Endothelial cell of umbilical vein (primary cell): Measurements from ENCODE around the gene FAM83F. TPM values are rescaled to one million over a fixed set of nuclear protein-coding genes. Genes with fewer than 3 reads are reported as not detected.

Experiments
- BruUV-seq: library from RNA; stranded (reverse); fragments of 400-500 nt; replicated peaks from 2 replicates; lab custom pipeline; 2021; lab: Mats Ljungman, UMichigan
- CTCF ChIA-PET: fragments of 300-600, 350-600 bp; sonication (Branson Sonifier 250); formaldehyde crosslinking; loops from one replicate; lab custom pipeline; 2021; ENCODE audit warnings: antibody characterized with exemption, inconsistent platforms; lab: Charles Lee
- POLR2A ChIA-PET: fragments of 300-600, 350-600 bp; sonication (Branson Sonifier 250); formaldehyde crosslinking; loops from one replicate; lab custom pipeline; 2021; ENCODE audit warnings: antibody characterized with exemption, inconsistent platforms; lab: Charles Lee
- DNase-seq: peaks from one replicate; pipeline ENCODE4 v3.0.0-alpha.2; 2011; ENCODE audit warnings: low read depth, low spot score
- FAIRE-seq: peaks from 2 replicates; lab custom pipeline; 2011; peaks lifted over from hg19 to GRCh38; lab: Jason Lieb, UNC
- H2AFZ ChIP-seq: 2 replicates; pipeline ENCODE4 v1.6.0; 2012; ENCODE audit warnings: low read depth, low read length, control low read depth, inconsistent platforms
- H3K27ac ChIP-seq: 2 replicates; pipeline ENCODE4 v1.5.1; 2011; ENCODE audit warnings: low read depth, mild to moderate bottlenecking, control low read depth, low read length, moderate library complexity; ENCODE audit not compliant: insufficient read depth
- H3K27me3 ChIP-seq, 2 experiments: 2 replicates each; pipeline versions ENCODE4 v1.6.0 to v1.6.1; 2011; ENCODE audit warnings: low read length in 2 of 2, mixed read lengths in 1 of 2; ENCODE audit not compliant: control insufficient read depth in 2 of 2, insufficient read depth in 2 of 2
- H3K36me3 ChIP-seq, 2 experiments: 2 replicates in 1 of 2; 3 replicates in 1 of 2; pipeline ENCODE4 v1.5.1; 2011; ENCODE audit warnings: low read length in 2 of 2, mild to moderate bottlenecking in 1 of 2, moderate library complexity in 1 of 2; ENCODE audit not compliant: control insufficient read depth in 2 of 2, insufficient read depth in 2 of 2; ENCODE audit errors: extremely low read depth in 1 of 2
- H3K4me1 ChIP-seq: 3 replicates; pipeline ENCODE4 v1.5.1; 2011; ENCODE audit warnings: mild to moderate bottlenecking, low read length; ENCODE audit not compliant: control insufficient read depth, insufficient read depth; ENCODE audit errors: extremely low read depth
- H3K4me2 ChIP-seq: 2 replicates; pipeline ENCODE4 v1.6.1; 2011; ENCODE audit warnings: low read length, control low read depth, mixed read lengths; ENCODE audit not compliant: insufficient read depth
- H3K4me3 ChIP-seq, 3 experiments: fragments of 200-600 bp in 1 of 3; sonication (generic), shearing (Covaris generic) in 1 of 3; replicated peaks in 1 of 3; 2 replicates each; pipeline ENCODE4 v1.5.1; 2011 to 2016; ENCODE audit warnings: control low read depth in 3 of 3, low read length in 3 of 3, mild to moderate bottlenecking in 2 of 3, inconsistent platforms in 1 of 3, low read depth in 1 of 3, moderate library complexity in 1 of 3; ENCODE audit not compliant: insufficient read depth in 1 of 3
- H3K79me2 ChIP-seq: 2 replicates; pipeline ENCODE4 v1.6.0; 2012; ENCODE audit warnings: low read length, inconsistent platforms; ENCODE audit not compliant: control insufficient read depth, insufficient read depth
- H3K9ac ChIP-seq: replicated peaks from 2 replicates; pipeline ENCODE3; 2011; ENCODE audit warnings: low read length, control low read depth; ENCODE audit not compliant: insufficient read depth; ENCODE audit errors: extremely low read depth
- H3K9me1 ChIP-seq: replicated peaks from 3 replicates; pipeline ENCODE4 v1.6.0; 2011; ENCODE audit warnings: mild to moderate bottlenecking, low read length; ENCODE audit not compliant: control insufficient read depth, insufficient read depth; ENCODE audit errors: extremely low read depth
- H3K9me3 ChIP-seq: replicated peaks from 2 replicates; pipeline ENCODE4 v1.5.1; 2012; ENCODE audit warnings: low read length, inconsistent platforms; ENCODE audit not compliant: control insufficient read depth, insufficient read depth
- H4K20me1 ChIP-seq: replicated peaks from 2 replicates; pipeline ENCODE3; 2011; ENCODE audit warnings: mild to moderate bottlenecking, low read length; ENCODE audit not compliant: control insufficient read depth, insufficient read depth; ENCODE audit errors: extremely low read depth
- CTCF ChIP-seq, 2 donors: IDR thresholded peaks; 1 replicate in 1 of 2; 2 replicates in 1 of 2; pipeline ENCODE4 v1.5.1; 2011; ENCODE audit warnings: low read length in 2 of 2, mild to moderate bottlenecking in 2 of 2, moderate library complexity in 2 of 2, control low read depth in 1 of 2, inconsistent platforms in 1 of 2, low read depth in 1 of 2; ENCODE audit not compliant: insufficient read depth in 1 of 2; ENCODE audit errors: extremely low read depth in 1 of 2
- EZH2 ChIP-seq: IDR thresholded peaks from 2 replicates; pipeline ENCODE4 v1.6.1; 2012; ENCODE audit warnings: borderline replicate concordance, low read depth, mild to moderate bottlenecking, moderate library complexity, low read length, inconsistent platforms; ENCODE audit not compliant: severe bottlenecking
- FOS ChIP-seq: IDR thresholded peaks from 2 replicates; pipeline ENCODE4 v1.6.1; 2011; ENCODE audit warnings: mild to moderate bottlenecking, low read length, moderate library complexity, borderline replicate concordance; ENCODE audit not compliant: insufficient read depth
- GATA2 ChIP-seq: IDR thresholded peaks from 2 replicates; pipeline ENCODE4 v1.7.0; 2011; ENCODE audit warnings: low read depth, mild to moderate bottlenecking, moderate library complexity, mixed read lengths, low read length; ENCODE audit not compliant: insufficient read length, insufficient read depth
- JUN ChIP-seq: IDR thresholded peaks from 2 replicates; pipeline ENCODE4 v1.6.1; 2011; ENCODE audit warnings: borderline replicate concordance, low read depth; ENCODE audit not compliant: insufficient read length, insufficient read depth
- MAX ChIP-seq: IDR thresholded peaks from 2 replicates; pipeline ENCODE4 v1.6.1; 2011; ENCODE audit not compliant: insufficient read depth, insufficient read length
- MYC ChIP-seq: IDR thresholded peaks from one replicate; pipeline ENCODE4 v1.6.1; 2011; ENCODE audit warnings: mild to moderate bottlenecking, low read depth, low read length
- POLR2A ChIP-seq: IDR thresholded peaks from 2 replicates; pipeline ENCODE4 v1.6.1; 2012; ENCODE audit warnings: low read depth, mild to moderate bottlenecking, control low read depth, low read length
- POLR2AphosphoS5 ChIP-seq: IDR thresholded peaks from 2 replicates; pipeline ENCODE4 v1.6.1; 2012; ENCODE audit warnings: low read depth, mild to moderate bottlenecking, control low read depth, low read length, moderate library complexity; ENCODE audit not compliant: insufficient read depth
- dilution Hi-C: fragments of 300-500 bp; cut with MboI; formaldehyde crosslinking; loops from one replicate; pipeline ENCODE4 v1.15.0; 2019; ENCODE audit warnings: low sequenced_read_pairs; ENCODE audit not compliant: extremely low pct_ligation_motif_present
- intact Hi-C: fragments of 100-400 bp; cut with micrococcal nuclease; formaldehyde crosslinking; loops from one replicate; pipeline ENCODE4 v1.10.0; 2022
- polyA plus RNA-seq, 4 experiments: library from polyadenylated mRNA; depleted of rRNA in 3 of 4; stranded (reverse) in 3 of 4; unstranded in 1 of 4; fragments of >200 nt; gene quantifications; 2 replicates each; pipeline versions ENCODE4 v1.2.1 to v1.2.3, GENCODE V29; 2011 to 2012; ENCODE audit warnings: missing spikeins in 1 of 4
- total RNA-seq: library from RNA; stranded (reverse); gene quantifications from 2 replicates; pipeline ENCODE4 v1.2.3, GENCODE V29; 2021

FAM83F gene
- total and polyA plus RNA-seq, 2 donors (not counting 3 experiments of a cell fraction or from before 2014, with no cell fraction given): not detected

GRCh38 chr22:40041366-40042137, 46.8 kb downstream of the FAM83F start:
- FAIRE-seq (no peak), DNase-seq (no peak)
- CTCF ChIA-PET: interaction anchor here (0.6 to 3.5 kb wide), 10 partner anchors 17 to 512 kb away, joined by 3 to 31 read pairs (median 11); no protein-coding TSS in a partner anchor
- Histone ChIP-seq H3K4me3 (no peak overlapping the region), H3K36me3 (no peaks in the 10 kb centered on the region), H2AFZ (no peak overlapping the region), H3K9ac (no peak overlapping the region), H3K9me3 (no peaks in the 10 kb centered on the region), H4K20me1 (no peaks in the 10 kb centered on the region), H3K4me2 (peak overlapping the region; percentile 4), H3K9me1 (no peaks in the 10 kb centered on the region), H3K27me3 (peaks cover 3 to 23% of the 10 kb centered on the region in 2 experiments), H3K4me1 (peaks cover 19% of the 10 kb centered on the region), H3K27ac (no peak overlapping the region), H3K79me2 (no peaks in the 10 kb centered on the region)
- intact Hi-C loops: loop anchor here (10.0 kb wide), 1 partner anchor 233 kb away; no protein-coding TSS in a partner anchor
- TF ChIP-seq MYC (no peak), POLR2A (no peak), FOS (no peak), MAX (no peak), CTCF (IDR thresholded peaks at IDR 0.05; ENCODE audit: extremely low read depth in 1 of 2, insufficient read depth in 1 of 2, low read depth in 1 of 2, low read length in 2 of 2) (no peak), POLR2AphosphoS5 (no peak), GATA2 (no peak), EZH2 (no peak), JUN (no peak)
- dilution Hi-C loops: no loop called here
- POLR2A ChIA-PET: interaction anchor here (1.2 kb wide), 1 partner anchor 136 kb away, joined by 7 read pairs; the partner anchor contains the start of gene TNRC6B
- BruUV-seq: no TSS peak
